CD4-positive, alpha-beta T cell treated with Interleukin-4 for 4 hours (primary cell): ENCODE measurements around the gene TULP4.
"Not testable (repeated sequence)": the region's sequence is repeated elsewhere in the genome, so short reads cannot be mapped to it uniquely, and the experiment has no call there.

Experiments used
- DNase-seq: peaks from one replicate; pipeline ENCODE4 v3.0.0-alpha.2; 2020

The TULP4 gene

DNA sequence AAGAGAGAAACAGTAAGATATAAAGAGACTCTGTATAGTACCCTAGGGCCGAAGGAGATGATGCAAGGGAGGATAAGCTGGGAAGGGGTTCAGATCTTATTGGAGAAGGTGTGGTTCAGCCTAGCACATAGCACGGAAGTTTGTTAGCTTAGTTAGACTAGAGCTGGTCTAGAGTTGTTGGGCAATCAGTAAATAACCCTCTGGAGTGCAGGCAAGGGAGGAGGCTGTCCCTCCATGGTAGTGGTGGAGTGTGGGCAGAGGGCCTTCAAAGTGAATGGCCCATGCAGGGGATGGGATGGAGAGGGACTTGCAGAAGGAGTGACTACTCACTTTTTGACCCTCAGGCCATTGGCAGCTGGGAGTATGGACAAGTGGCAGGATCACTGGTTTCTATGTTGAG lies 20.0 kb downstream of the TULP4 start:
- no peak for DNase-seq

DNA sequence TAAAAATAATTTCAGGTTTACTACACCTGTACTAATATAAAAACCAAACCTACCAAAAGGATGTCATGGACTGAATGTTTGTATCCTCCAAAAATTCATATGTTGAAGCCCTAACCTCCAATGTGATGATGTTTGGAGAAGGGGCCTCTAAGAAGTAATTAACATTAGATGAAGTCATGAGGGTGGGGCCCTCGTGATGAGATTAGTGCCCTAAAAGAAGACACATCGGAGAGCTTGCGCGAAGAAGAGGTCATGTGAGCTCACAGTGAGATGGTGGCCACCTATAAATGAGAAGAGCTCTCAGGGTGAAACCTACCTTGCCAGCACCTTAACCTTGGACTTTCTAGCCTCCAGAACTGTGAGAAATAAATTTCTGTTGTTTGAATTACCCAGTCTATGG lies 20.8 kb downstream of the TULP4 start:
- DNase-seq, result no peak

GRCh38 chr6:158334534-158334933 lies 22.3 kb downstream of the TULP4 start:
- DNase-seq, result no peak

- no peak for DNase-seq
Measured at GRCh38 chr6:158337332-158337731, 25.1 kb downstream of the TULP4 start.

DNA sequence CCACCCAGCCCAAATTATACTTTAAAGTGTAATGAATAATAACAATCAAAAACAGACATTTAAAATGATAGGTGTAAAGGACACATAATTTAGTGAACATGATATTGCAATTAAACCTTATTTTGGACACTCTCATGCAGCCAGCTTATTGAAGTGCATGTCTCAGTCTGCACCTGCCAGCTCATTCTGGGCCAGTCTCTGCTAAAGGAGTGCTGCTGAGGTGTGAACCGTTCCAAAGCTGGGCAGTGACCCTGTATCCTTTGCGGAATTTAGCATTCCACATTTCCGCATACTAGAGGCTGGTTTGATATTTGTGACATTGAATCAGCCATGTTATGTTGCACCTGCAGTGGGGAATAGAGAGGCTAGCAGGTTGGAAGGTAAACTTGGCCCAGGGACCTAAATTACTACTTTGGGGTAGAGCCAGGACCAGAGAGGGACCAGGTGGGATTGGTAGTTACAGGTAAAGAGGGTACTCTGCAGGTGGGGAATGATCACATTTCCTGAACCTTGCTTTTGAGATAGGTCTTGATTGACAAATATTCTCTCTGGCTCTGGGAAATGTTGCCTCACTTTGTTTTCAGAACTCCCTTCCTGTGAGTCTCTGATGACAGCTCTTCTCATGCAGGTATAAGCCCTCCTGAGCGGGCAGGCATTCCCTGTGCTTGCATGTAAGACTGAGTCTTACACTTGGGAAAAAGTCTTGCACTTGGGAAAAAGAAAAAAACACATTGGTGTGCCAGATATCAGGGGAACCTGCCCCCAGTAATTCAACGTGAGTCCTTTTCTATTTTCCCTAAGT lies 26.2 kb downstream of the TULP4 start:
- no peak for DNase-seq

GRCh38 chr6:158339197-158339596 lies 26.9 kb downstream of the TULP4 start:
- not testable (repeated sequence) for DNase-seq

- DNase-seq, result no peak
Measured at GRCh38 chr6:158340252-158340651, 28.0 kb downstream of the TULP4 start.

- DNase-seq, result no peak
Measured at GRCh38 chr6:158344534-158344933, 32.3 kb downstream of the TULP4 start.

- DNase-seq, result not testable (repeated sequence)
Measured at GRCh38 chr6:158345444-158345843, 33.2 kb downstream of the TULP4 start.

- no peak for DNase-seq
Measured at GRCh38 chr6:158347335-158347734, 35.1 kb downstream of the TULP4 start.

DNA sequence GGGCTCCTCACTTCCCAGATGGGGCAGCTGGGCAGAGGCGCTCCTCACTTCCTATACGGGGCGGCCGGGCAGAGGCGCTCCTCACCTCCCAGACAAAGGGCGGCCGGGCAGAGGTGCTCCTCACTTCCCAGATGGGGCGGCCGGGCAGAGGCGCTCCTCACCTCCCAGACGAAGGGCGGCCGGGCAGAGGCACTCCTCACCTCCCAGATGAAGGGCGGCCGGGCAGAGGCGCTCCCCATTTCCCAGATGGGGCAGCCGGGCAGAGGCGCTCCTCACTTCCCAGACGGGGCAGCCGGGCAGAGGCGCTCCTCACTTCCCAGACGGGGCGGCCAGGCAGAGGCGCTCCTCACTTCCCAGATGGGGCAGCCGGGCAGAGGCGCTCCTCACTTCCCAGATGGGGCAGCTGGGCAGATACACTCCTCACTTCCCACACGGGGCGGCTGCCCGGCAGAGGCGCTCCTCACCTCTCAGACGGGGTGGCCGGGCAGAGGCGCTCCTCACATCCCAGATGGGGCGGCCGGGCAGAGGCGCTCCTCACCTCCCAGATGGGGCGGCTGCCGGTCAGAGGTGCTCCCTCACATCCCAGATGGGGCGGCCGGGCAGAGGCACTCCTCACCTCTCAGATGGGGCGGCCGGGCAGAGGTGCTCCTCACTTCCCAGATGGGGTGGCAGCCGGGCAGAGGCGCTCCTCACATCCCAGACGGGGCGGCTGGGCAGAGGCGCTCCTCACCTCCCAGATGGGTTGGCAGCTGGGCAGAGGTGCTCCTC lies 36.7 kb downstream of the TULP4 start:
- DNase-seq, result not testable (repeated sequence)

DNA sequence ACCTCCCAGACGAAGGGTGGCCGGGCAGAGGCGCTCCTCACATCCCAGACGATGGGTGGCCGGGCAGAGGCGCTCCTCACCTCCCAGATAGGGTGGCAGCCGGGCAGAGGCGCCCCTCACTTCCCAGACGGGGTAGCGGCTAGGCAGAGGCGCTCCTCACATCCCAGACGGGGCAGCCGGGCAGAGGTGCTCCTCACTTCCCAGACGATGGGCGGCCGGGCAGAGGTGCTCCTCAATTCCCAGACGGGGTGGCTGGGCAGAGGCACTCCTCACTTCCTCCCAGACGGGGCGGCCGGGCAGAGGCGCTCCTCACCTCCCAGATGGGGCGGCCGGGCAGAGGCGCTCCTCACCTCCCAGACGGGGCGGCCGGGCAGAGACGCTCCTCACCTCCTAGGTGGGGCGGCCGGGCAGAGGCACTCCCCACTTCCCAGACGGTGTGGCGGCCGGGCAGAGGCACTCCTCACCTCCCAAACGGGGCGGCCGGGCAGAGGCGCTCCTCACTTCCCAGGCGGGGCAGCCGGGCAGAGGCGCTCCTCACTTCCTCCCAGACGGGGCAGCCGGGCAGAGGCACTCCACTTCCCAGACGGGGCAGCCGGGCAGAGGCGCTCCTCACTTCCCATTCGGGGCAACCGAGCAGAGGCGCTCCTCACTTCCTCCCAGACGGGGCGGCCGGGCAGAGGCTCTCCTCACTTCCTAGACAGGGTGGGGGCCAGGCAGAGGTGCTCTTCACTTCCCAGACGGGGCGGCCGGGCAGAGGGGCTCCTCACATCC lies 37.4 kb downstream of the TULP4 start:
- DNase-seq, result not testable (repeated sequence)

DNA sequence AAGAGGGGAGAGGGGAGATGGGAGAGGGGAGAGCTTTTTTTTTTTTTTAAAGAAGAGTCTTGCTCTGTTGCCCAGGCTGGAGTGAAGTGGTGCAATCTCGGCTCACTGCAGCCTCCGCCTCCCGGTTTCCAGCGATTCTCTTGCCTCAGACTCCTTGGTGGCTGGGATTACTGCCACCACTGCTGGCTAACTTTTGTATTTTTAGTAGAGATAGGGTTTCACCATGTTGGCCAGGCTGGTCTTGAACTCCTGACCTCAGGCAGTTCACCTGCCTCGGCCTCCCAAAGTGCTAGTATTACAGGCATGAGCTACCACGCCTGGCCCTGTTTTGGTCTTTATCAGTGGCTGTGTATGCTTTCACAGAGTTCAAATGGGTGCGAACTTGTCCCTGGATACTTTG lies 38.5 kb downstream of the TULP4 start:
- not testable (repeated sequence) for DNase-seq

- DNase-seq, result no peak
Measured at GRCh38 chr6:158353883-158354877, 41.9 kb downstream of the TULP4 start.

DNA sequence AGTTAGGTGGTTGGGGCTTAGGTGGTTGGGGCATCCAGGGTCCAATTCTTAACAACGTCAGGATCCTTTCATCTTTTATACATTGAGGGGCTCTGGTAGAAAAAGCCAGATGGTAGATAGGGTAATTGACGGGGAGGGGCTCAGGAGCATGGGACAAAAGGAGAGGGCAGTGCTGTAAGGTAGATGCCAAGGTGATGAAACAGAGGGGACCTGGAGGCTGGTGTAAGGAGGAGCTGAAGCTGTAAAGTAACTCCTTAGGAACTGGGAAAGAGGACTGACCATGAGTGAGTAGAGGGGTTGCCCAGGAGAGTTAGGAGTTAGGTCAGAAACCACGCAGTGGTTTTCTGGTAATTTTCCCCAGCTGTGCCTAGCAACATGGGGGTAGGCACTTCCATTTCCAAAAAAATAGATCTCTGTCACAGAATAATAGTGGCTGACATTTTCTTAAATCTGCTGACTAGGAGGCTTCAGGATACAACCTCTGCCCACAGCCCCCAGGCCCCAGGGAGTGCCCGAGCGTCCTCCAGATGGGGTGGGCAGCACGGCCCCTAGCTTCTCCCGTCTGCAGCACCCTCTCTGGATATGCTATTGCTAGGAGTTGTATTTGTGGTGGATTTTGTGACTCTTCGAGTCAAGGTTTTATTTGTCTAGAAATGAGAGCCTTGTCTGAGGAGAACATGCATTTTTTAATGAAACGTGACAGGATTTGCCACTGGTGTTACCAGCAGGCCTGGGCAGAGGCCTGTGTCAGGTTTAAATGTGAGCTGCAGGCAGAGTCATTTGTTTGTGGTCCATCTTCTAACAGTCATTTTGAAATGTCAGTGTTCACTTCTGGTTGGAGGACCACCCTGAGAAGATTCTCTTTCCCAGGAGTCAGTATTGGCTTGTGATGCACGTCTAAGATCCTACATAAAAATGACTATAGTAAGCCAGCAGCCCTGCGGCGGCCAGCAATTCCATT lies 44.6 kb downstream of the TULP4 start:
- DNase-seq, result no peak

DNA sequence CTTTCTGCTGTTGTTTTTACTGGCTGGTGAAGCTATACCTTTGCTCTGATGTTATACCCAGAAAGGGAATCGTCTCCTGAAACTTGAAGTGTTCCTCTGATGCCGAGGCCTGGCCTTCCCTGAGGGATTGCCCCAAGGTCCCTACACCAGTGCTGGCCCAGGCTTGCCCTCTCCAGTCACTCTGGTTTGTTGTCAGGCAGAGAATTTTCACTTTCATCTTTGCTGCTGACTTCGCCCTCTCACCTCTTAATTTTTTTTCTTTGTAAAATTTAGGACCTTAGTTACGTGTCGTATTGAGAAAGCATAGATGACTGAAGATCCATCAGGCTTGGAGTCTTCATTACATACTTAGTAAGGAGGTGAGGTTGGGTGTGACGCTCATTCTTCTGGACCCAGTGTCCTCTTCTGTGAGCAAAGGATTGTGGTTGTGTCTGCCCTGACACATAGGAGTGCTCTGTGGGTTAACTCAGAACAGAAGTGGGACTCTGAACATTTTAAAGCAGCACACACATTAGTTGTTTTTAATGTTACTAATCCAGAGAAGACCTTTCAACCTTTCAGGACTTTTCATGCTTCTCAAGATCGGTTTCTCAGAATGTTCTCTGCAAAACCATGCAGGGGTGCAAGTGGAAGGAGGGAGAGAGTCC lies 45.4 kb downstream of the TULP4 start:
- DNase-seq, result no peak

GRCh38 chr6:158358450-158359077 lies 46.3 kb downstream of the TULP4 start:
- no peak for DNase-seq

DNA sequence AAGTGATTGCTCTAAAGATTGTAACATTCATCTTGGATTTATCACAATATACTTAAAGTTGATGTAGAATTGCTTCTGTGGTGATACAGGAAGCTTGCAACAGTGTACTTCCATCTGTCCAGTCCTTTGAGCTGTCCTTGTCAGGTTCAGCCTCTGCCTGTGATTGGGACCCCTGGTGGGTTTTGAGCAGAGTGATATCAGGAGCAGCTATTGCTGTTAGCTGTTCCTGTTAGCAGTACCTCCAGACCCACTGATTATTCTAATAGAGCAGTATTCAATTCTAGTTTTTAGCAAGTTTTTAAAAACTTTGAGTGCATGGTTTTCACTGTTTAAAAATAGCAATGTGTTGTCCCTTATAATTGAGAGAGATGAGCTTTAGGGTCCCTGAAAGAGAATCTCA lies 48.8 kb downstream of the TULP4 start:
- no peak for DNase-seq

DNA sequence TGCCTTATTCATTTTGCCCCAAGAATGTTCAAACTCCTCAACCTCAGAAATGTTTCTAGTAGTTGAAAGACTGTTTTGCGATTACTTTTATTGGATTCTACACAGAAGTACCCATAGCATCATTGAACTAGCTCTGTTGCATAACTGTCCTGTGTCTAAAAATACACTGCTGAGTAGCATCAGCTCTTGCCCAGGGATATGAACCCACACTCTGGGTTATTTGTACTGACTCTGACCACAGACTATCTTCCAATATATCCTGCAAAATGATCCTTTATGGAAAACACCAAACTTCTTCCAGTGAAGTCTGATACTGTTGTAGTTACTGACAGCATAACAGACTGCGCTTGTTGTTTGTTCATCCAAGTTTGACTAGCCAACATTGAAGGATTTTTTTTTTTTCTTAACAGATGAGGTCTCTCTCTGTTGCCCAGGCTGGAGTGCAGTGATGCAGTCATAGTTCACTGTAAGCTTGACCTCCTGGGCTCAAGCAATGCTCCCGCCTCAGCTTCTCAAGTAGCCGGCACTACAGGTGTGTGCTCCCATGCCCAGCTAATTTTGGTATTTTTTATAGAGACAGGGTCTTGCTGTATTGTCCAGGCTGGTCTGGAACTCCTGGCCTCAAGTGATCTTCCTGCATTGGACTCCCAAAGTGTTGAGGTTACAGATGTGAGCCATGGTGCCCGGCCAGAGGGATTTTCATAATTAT lies 49.9 kb downstream of the TULP4 start:
- no peak for DNase-seq
